HepG2 (cell line): ENCODE results near the gene STXBP4. TPM values are rescaled to one million over a fixed set of nuclear protein-coding genes. Genes with fewer than 3 reads are reported as not detected.

Source experiments
- ATAC-seq: fragments of 200-7000 bp; cut with Tn5 transposase; 3 replicates; pipeline ENCODE4 v1.9.1; 2020; ENCODE audit warnings: mild to moderate bottlenecking, moderate library complexity
- BruUV-seq: library from RNA; stranded (reverse); fragments of 400-500 nt; replicated peaks from 2 replicates; lab custom pipeline; 2021; lab: Mats Ljungman, UMichigan
- CTCF ChIA-PET: fragments of 300-600 bp; formaldehyde crosslinking; extraction: SDS; loops from one replicate; lab custom pipeline; 2021; ENCODE audit warnings: low total read pairs, inconsistent platforms, low intra/inter-chr PET ratio; lab: Yijun Ruan, JAX
- POLR2A ChIA-PET: fragments of 350-600 bp; sonication (Branson Sonifier 250); formaldehyde crosslinking; loops from one replicate; lab custom pipeline; 2020; ENCODE audit warnings: antibody characterized with exemption, inconsistent platforms; lab: Yijun Ruan, JAX
- DNase-seq: peaks from one replicate; pipeline ENCODE4 v3.0.0-alpha.2; 2015; ENCODE audit warnings: low spot score
- FAIRE-seq: peaks from 3 replicates; lab custom pipeline; 2011; peaks lifted over from hg19 to GRCh38; lab: Jason Lieb, UNC
- H2AFZ ChIP-seq: one replicate; pipeline ENCODE4 v1.6.1; 2011; ENCODE audit warnings: low read length, inconsistent platforms
- H3K27ac ChIP-seq: fragments of 300-600 bp; 3 replicates; pipeline ENCODE4 v1.8.0; 2011; ENCODE audit warnings: mixed run types, mild to moderate bottlenecking, mixed read lengths, low read length, inconsistent platforms; ENCODE audit not compliant: insufficient read depth; ENCODE audit errors: extremely low read length
- H3K27me3 ChIP-seq, 2 experiments: fragments of 200-600 bp in 1 of 2; 2 replicates in 1 of 2; 3 replicates in 1 of 2; pipeline versions ENCODE4 v1.6.0 to v1.8.0; 2011; ENCODE audit warnings: low read length in 2 of 2, mild to moderate bottlenecking in 2 of 2, moderate library complexity in 2 of 2, inconsistent platforms in 1 of 2; ENCODE audit not compliant: insufficient read depth in 2 of 2, control insufficient read depth in 1 of 2
- H3K36me3 ChIP-seq, 2 experiments: fragments of 200-600 bp in 1 of 2; replicated peaks in 1 of 2; 2 replicates in 1 of 2; 3 replicates in 1 of 2; pipeline versions ENCODE4 v1.5.1 to v1.8.0; 2011; ENCODE audit warnings: low read length in 2 of 2, inconsistent platforms in 1 of 2; ENCODE audit not compliant: insufficient read depth in 2 of 2, control insufficient read depth in 1 of 2
- H3K4me1 ChIP-seq: 2 replicates; pipeline ENCODE4 v1.5.1; 2012; ENCODE audit warnings: low read length, inconsistent platforms; ENCODE audit not compliant: insufficient read depth
- H3K4me2 ChIP-seq: 2 replicates; pipeline ENCODE4 v1.6.0; 2011; ENCODE audit warnings: low read depth, low read length, inconsistent platforms
- H3K4me3 ChIP-seq, 3 experiments: fragments of 200-600 bp in 1 of 3; sonication (generic), shearing (Covaris generic) in 1 of 3; replicated peaks in 1 of 3; 2 replicates each; pipeline ENCODE4 v1.5.1; 2011 to 2016; ENCODE audit warnings: low read length in 3 of 3, inconsistent platforms in 2 of 3, low read depth in 2 of 3, mild to moderate bottlenecking in 2 of 3, control low read depth in 1 of 3, mixed read lengths in 1 of 3; ENCODE audit not compliant: insufficient read depth in 1 of 3
- H3K79me2 ChIP-seq: one replicate; pipeline ENCODE4 v1.6.1; 2011; ENCODE audit warnings: low read length, inconsistent platforms; ENCODE audit not compliant: insufficient read depth
- H3K9ac ChIP-seq: 2 replicates; pipeline ENCODE4 v1.6.0; 2011; ENCODE audit warnings: mild to moderate bottlenecking, low read depth, low read length, inconsistent platforms; ENCODE audit not compliant: insufficient read depth
- H3K9me3 ChIP-seq: 2 replicates; pipeline ENCODE4 v1.5.1; 2012; ENCODE audit warnings: mild to moderate bottlenecking, low read length
- H4K20me1 ChIP-seq: 2 replicates; pipeline ENCODE4 v1.6.0; 2011; ENCODE audit warnings: inconsistent platforms, mild to moderate bottlenecking, low read length, moderate library complexity; ENCODE audit not compliant: insufficient read depth
- GABPB1 ChIP-seq: IDR thresholded peaks from 2 replicates; pipeline ENCODE4 v1.6.1; 2016; ENCODE audit warnings: mild to moderate bottlenecking, missing genetic modification reagents, moderate library complexity, missing compliant biosample characterization
- SETDB1 ChIP-seq: sonication (generic); formaldehyde crosslinking; IDR thresholded peaks from 2 replicates; pipeline ENCODE4 v1.5.1; 2020; ENCODE audit warnings: missing genetic modification reagents, mild to moderate bottlenecking, borderline replicate concordance
- SMARCC2 ChIP-seq: fragments of 450-650 bp; IDR thresholded peaks from 2 replicates; pipeline ENCODE4 v1.6.1; 2017; ENCODE audit warnings: antibody characterized with exemption, mild to moderate bottlenecking
- ZBTB1 ChIP-seq: sonication (generic); formaldehyde crosslinking; IDR thresholded peaks from 2 replicates; pipeline ENCODE4 v1.4.0; 2020; ENCODE audit warnings: missing genetic modification reagents, borderline replicate concordance
- ZFP90 ChIP-seq: sonication (generic); formaldehyde crosslinking; IDR thresholded peaks from 2 replicates; pipeline ENCODE4 v1.8.0; 2022; ENCODE audit warnings: missing genetic modification reagents, mild to moderate bottlenecking, inconsistent platforms, borderline replicate concordance
- ZNF326 ChIP-seq: sonication (generic); formaldehyde crosslinking; IDR thresholded peaks from 2 replicates; pipeline ENCODE4 v1.4.0; 2020; ENCODE audit warnings: missing genetic modification reagents, borderline replicate concordance
- ZNF354B ChIP-seq: sonication (generic); formaldehyde crosslinking; IDR thresholded peaks from 2 replicates; pipeline ENCODE4 v1.8.0; 2022; ENCODE audit warnings: mild to moderate bottlenecking, missing genetic modification reagents
- WGBS: methylation state at CpG from one replicate; pipeline ENCODE4 v1.1.6; 2017; ENCODE audit warnings: low lambda C conversion rate; 5-methylcytosine and 5-hydroxymethylcytosine counted together
- in situ Hi-C: cut with HindIII; loops from 2 replicates; pipeline ENCODE4 v1.10.0; 2017; ENCODE audit warnings: low pct_unique_long_range_greater_than_20kb; ENCODE audit not compliant: extremely low pct_ligation_motif_present
- intact Hi-C: fragments of 100-400 bp; cut with micrococcal nuclease; formaldehyde crosslinking; loops from one replicate; pipeline ENCODE4 v1.10.0; 2022; ENCODE audit not compliant: unreplicated experiment
- polyA plus RNA-seq, 8 experiments: library from polyadenylated mRNA; depleted of rRNA in 3 of 8; stranded (reverse) in 7 of 8; unstranded in 1 of 8; fragments of >200 nt; fragmentation: Illumina TruSeq in 4 of 8; extraction: Trizol in 4 of 8; gene quantifications; 2 replicates each; pipeline versions ENCODE4 v1.2.1 to v1.2.3, GENCODE V29; 2011 to 2016; ENCODE audit warnings: low read depth in 4 of 8, missing spikeins in 1 of 8, mixed read lengths in 1 of 8; ENCODE audit not compliant: insufficient read depth in 1 of 8
- total RNA-seq, 5 experiments: library from RNA; depleted of rRNA; stranded (reverse); fragments of >200 nt; fragmentation: Illumina TruSeq; extraction: Trizol; gene quantifications; 2 replicates each; pipeline ENCODE4 v1.2.3, GENCODE V29; 2016; ENCODE audit warnings: low read depth in 1 of 5
- TF ChIP-seq, protein P1 (sequence below): sonication (generic); formaldehyde crosslinking; IDR thresholded peaks from 2 replicates; pipeline ENCODE4 v1.5.1; 2020; ENCODE audit warnings: missing genetic modification reagents, mild to moderate bottlenecking, borderline replicate concordance
- TF ChIP-seq, protein P2 (sequence below): sonication (generic); formaldehyde crosslinking; IDR thresholded peaks from 2 replicates; pipeline ENCODE4 v1.4.0; 2020; ENCODE audit warnings: missing genetic modification reagents
- TF ChIP-seq, protein P3 (sequence below): sonication (generic); formaldehyde crosslinking; IDR thresholded peaks from 2 replicates; pipeline ENCODE4 v1.8.0; 2022; ENCODE audit warnings: mild to moderate bottlenecking, missing genetic modification reagents; ENCODE audit not compliant: insufficient replicate concordance

STXBP4 gene
- total and polyA plus RNA-seq, 2 of the 13 experiments (the other 11 are each of a cell fraction or from before 2014, with no cell fraction given) = 8.5 to 36.1 TPM

DNA sequence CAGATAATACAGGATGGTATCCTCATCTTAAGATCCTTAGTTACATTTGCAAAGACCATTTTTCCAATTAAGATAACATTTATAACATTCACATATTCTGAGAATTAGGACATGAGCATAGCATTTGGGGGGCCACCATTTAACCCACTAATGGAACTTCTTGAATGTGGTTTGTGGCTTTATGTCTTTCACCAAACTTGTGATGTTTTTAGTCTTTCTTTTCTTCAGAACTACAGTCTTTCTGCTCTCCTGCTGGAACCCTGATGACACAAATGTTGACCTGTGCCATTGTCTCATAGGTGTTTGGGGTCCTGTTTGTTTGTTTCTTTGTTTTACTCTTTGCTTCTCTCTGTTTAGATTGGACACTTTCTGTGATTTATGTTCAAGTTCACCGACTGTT, 23.3 kb upstream of the STXBP4 start (continued):
- TF ChIP-seq ZNF326 (CRISPR knock-in tag) (no peak), ZBTB1 (CRISPR knock-in tag) (no peak), GABPB1 (no peak), SMARCC2 (no peak), ZNF354B (no peak), ZFP90 (CRISPR knock-in tag) (no peak)
- TF ChIP-seq, protein P1, sequence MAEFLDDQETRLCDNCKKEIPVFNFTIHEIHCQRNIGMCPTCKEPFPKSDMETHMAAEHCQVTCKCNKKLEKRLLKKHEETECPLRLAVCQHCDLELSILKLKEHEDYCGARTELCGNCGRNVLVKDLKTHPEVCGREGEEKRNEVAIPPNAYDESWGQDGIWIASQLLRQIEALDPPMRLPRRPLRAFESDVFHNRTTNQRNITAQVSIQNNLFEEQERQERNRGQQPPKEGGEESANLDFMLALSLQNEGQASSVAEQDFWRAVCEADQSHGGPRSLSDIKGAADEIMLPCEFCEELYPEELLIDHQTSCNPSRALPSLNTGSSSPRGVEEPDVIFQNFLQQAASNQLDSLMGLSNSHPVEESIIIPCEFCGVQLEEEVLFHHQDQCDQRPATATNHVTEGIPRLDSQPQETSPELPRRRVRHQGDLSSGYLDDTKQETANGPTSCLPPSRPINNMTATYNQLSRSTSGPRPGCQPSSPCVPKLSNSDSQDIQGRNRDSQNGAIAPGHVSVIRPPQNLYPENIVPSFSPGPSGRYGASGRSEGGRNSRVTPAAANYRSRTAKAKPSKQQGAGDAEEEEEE (CRISPR knock-in tag) = no peak
- TF ChIP-seq, all 625 proteins: peak for 0

DNA sequence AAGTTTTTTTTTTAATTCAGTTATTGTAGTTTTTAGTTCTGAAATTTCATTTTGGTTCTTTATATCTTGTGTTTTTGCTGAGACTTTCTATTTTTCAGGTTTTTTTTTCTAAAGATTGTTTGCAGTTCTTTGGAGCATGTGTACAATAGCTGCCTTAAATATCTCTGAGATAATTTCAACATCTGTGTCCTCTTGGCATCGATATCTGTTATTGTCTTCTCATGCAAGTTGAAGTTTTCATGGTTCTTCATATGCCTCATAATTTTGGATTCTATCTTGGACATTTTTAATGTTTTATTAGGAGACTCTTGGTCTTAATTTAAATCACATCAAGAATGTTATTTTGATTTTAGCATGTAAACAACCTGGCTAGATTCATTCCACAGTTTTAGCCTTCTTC, 22.9 kb upstream of the STXBP4 start:
- no peak for TF ChIP-seq SETDB1 (CRISPR knock-in tag)
- TF ChIP-seq, protein P2, sequence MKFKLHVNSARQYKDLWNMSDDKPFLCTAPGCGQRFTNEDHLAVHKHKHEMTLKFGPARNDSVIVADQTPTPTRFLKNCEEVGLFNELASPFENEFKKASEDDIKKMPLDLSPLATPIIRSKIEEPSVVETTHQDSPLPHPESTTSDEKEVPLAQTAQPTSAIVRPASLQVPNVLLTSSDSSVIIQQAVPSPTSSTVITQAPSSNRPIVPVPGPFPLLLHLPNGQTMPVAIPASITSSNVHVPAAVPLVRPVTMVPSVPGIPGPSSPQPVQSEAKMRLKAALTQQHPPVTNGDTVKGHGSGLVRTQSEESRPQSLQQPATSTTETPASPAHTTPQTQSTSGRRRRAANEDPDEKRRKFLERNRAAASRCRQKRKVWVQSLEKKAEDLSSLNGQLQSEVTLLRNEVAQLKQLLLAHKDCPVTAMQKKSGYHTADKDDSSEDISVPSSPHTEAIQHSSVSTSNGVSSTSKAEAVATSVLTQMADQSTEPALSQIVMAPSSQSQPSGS (CRISPR knock-in tag) = no peak
- TF ChIP-seq, protein P3, sequence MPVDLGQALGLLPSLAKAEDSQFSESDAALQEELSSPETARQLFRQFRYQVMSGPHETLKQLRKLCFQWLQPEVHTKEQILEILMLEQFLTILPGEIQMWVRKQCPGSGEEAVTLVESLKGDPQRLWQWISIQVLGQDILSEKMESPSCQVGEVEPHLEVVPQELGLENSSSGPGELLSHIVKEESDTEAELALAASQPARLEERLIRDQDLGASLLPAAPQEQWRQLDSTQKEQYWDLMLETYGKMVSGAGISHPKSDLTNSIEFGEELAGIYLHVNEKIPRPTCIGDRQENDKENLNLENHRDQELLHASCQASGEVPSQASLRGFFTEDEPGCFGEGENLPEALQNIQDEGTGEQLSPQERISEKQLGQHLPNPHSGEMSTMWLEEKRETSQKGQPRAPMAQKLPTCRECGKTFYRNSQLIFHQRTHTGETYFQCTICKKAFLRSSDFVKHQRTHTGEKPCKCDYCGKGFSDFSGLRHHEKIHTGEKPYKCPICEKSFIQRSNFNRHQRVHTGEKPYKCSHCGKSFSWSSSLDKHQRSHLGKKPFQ (CRISPR knock-in tag) = no peak
- FAIRE-seq (no peak), DNase-seq (no peak), ATAC-seq (no peak)
- Histone ChIP-seq H3K27me3 (no peaks in the 10 kb centered on the region), H3K4me2 (no peak overlapping the region), H3K9ac (no peak overlapping the region), H2AFZ (no peak overlapping the region), H3K4me1 (peaks cover 19% of the 10 kb centered on the region), H4K20me1 (no peaks in the 10 kb centered on the region), H3K9me3 (no peaks in the 10 kb centered on the region), H3K27ac (no peak overlapping the region), H3K4me3 (no peak overlapping the region), H3K36me3 (peaks cover 3 to 5% of the 10 kb centered on the region in 2 experiments; a peak in 3 of 5 replicates), H3K79me2 (no peaks in the 10 kb centered on the region)
- ChIA-PET CTCF (no interaction called here), POLR2A (no interaction called here)
- WGBS = 96% methylated on average over 1 of the region's 1 CpG
- intact Hi-C loops (no loop called here), in situ Hi-C loops (no loop called here)
- BruUV-seq = no TSS peak
